DMS79 (cell line): ENCODE results near the gene CSNK1G1.
"Not testable (repeated sequence)": the region's sequence is repeated elsewhere in the genome, so short reads cannot be mapped to it uniquely, and the experiment has no call there.

Experiments
- DNase-seq: peaks from one replicate; lab custom pipeline; 2025; lab: John Stamatoyannopoulos, UW

The CSNK1G1 gene

GRCh38 chr15:64355944-64356709 is at the start of gene CSNK1G1:
Gene CSNK1G1 (minus strand): TSS chr15:64356173. CDS start chr15:64300499, 55,674 bp downstream.
- peak; percentile 76 for DNase-seq

GRCh38 chr15:64400583-64400982 is 44.6 kb upstream of the CSNK1G1 start:
- DNase-seq = no peak

GRCh38 chr15:64398575-64398974 is 42.6 kb upstream of the CSNK1G1 start:
- no peak for DNase-seq

GRCh38 chr15:64396789-64397188 is 40.8 kb upstream of the CSNK1G1 start:
- DNase-seq = no peak

GRCh38 chr15:64392471-64392870 is 36.5 kb upstream of the CSNK1G1 start:
- not testable (repeated sequence) for DNase-seq

GRCh38 chr15:64389036-64389435 is 33.1 kb upstream of the CSNK1G1 start:
- no peak for DNase-seq

GRCh38 chr15:64387562-64388168 is 31.7 kb upstream of the CSNK1G1 start, which contains the start of gene TRIP4:
Gene TRIP4 (plus strand): TSS chr15:64387836. CDS start chr15:64387864, 28 bp downstream.
- DNase-seq = peak; percentile 66

- no peak for DNase-seq
Observed at GRCh38 chr15:64386291-64386690, 30.3 kb upstream of the CSNK1G1 start.

- DNase-seq = no peak
Observed at GRCh38 chr15:64383760-64384159, 27.8 kb upstream of the CSNK1G1 start.

GRCh38 chr15:64381000-64381751 is 25.2 kb upstream of the CSNK1G1 start, which contains the start of gene PCLAF:
Gene PCLAF (minus strand): TSS chr15:64381441. CDS start chr15:64381371, 70 bp downstream.
- peak; percentile 85 for DNase-seq

- DNase-seq = not testable (repeated sequence)
Observed at GRCh38 chr15:64380130-64380870, 24.3 kb upstream of the CSNK1G1 start.

GRCh38 chr15:64379216-64379960 is 23.4 kb upstream of the CSNK1G1 start:
- no peak for DNase-seq

GRCh38 chr15:64373360-64373759 is 17.4 kb upstream of the CSNK1G1 start:
- no peak for DNase-seq

GRCh38 chr15:64371383-64371782 is 15.4 kb upstream of the CSNK1G1 start:
- DNase-seq = not testable (repeated sequence)

GRCh38 chr15:64369078-64369607 is 13.2 kb upstream of the CSNK1G1 start:
- DNase-seq = no peak

GRCh38 chr15:64361259-64361658 is 5.3 kb upstream of the CSNK1G1 start:
- no peak for DNase-seq

GRCh38 chr15:64356710-64357040 is 702 bp upstream of the CSNK1G1 start:
- no peak for DNase-seq

GRCh38 chr15:64355348-64355943 is 527 bp downstream of the CSNK1G1 start:
- DNase-seq = no peak

- no peak for DNase-seq
Observed at GRCh38 chr15:64354688-64355344, 1.2 kb downstream of the CSNK1G1 start.

GRCh38 chr15:64351265-64351664 is 4.7 kb downstream of the CSNK1G1 start:
- DNase-seq = no peak
